H1 (cell line): ENCODE data around the gene PID1. TPM values are rescaled to one million over a fixed set of nuclear protein-coding genes. Genes with fewer than 3 reads are reported as not detected.

ENCODE experiments used
- CTCF ChIA-PET: fragments of 300-600 bp; sonication (Branson Sonifier 250); formaldehyde crosslinking; loops from one replicate; lab custom pipeline; 2021; ENCODE audit not compliant: partially characterized antibody; lab: Charles Lee
- POLR2A ChIA-PET: fragments of 300-600 bp; sonication (Branson Sonifier 250); formaldehyde crosslinking; loops from one replicate; lab custom pipeline; 2021; ENCODE audit warnings: inconsistent platforms; ENCODE audit not compliant: partially characterized antibody; lab: Charles Lee
- DNase-seq, 2 experiments: peaks; one replicate each; pipeline versions ENCODE4 v3.0.0 to v3.0.0-alpha.2; 2010 to 2022; ENCODE audit warnings: low spot score in 2 of 2, low read depth in 1 of 2, mixed read lengths in 1 of 2
- FAIRE-seq: peaks from 2 replicates; lab custom pipeline; 2011; peaks lifted over from hg19 to GRCh38; lab: Jason Lieb, UNC
- H2AFZ ChIP-seq: 2 replicates; pipeline ENCODE4 v1.8.1; 2012; ENCODE audit warnings: low read length, inconsistent platforms
- H2AK5ac ChIP-seq: 2 replicates; pipeline ENCODE4 v1.6.1; 2013; ENCODE audit warnings: low read depth, low read length
- H2BK120ac ChIP-seq: replicated peaks from 2 replicates; pipeline ENCODE3; 2013; ENCODE audit warnings: low read depth, low read length, inconsistent platforms
- H2BK12ac ChIP-seq: 2 replicates; pipeline ENCODE4 v1.6.1; 2013; ENCODE audit warnings: low read depth, low read length
- H2BK15ac ChIP-seq: 2 replicates; pipeline ENCODE4 v1.6.1; 2013; ENCODE audit warnings: low read length
- H2BK20ac ChIP-seq: 2 replicates; pipeline ENCODE4 v1.6.1; 2013; ENCODE audit warnings: low read length
- H2BK5ac ChIP-seq: 2 replicates; pipeline ENCODE4 v1.6.1; 2013; ENCODE audit warnings: low read depth, low read length
- H3K14ac ChIP-seq: 2 replicates; pipeline ENCODE4 v1.6.1; 2013; ENCODE audit warnings: inconsistent platforms; ENCODE audit not compliant: insufficient read length
- H3K18ac ChIP-seq: 2 replicates; pipeline ENCODE4 v1.6.1; 2013; ENCODE audit warnings: low read length; ENCODE audit errors: extremely low read depth
- H3K23ac ChIP-seq: 2 replicates; pipeline ENCODE4 v1.6.1; 2013; ENCODE audit warnings: inconsistent platforms; ENCODE audit not compliant: insufficient read length
- H3K23me2 ChIP-seq: 2 replicates; pipeline ENCODE4 v1.6.1; 2013; ENCODE audit warnings: low read depth, low read length
- H3K27ac ChIP-seq: 2 replicates; pipeline ENCODE4 v1.6.1; 2011; ENCODE audit warnings: low read depth, low read length, inconsistent platforms
- H3K27me3 ChIP-seq, 4 experiments: replicated peaks in 1 of 4; 1 replicate in 1 of 4; 2 replicates in 3 of 4; pipeline versions ENCODE4 v1.6.1 to v1.8.1; 2011 to 2013; ENCODE audit warnings: low read length in 3 of 4, mild to moderate bottlenecking in 3 of 4, inconsistent platforms in 2 of 4, mixed read lengths in 2 of 4, moderate library complexity in 1 of 4; ENCODE audit not compliant: control insufficient read depth in 3 of 4, insufficient read depth in 3 of 4; ENCODE audit errors: extremely low read depth in 1 of 4
- H3K36me3 ChIP-seq, 4 experiments: 2 replicates each; pipeline versions ENCODE4 v1.6.1 to v1.8.1; 2011 to 2013; ENCODE audit warnings: mild to moderate bottlenecking in 4 of 4, low read length in 3 of 4, moderate library complexity in 2 of 4, control low read depth in 1 of 4, inconsistent platforms in 1 of 4; ENCODE audit not compliant: insufficient read depth in 4 of 4, control insufficient read depth in 2 of 4
- H3K4ac ChIP-seq: replicated peaks from 2 replicates; pipeline ENCODE3; 2013; ENCODE audit warnings: low read length, low read depth, mixed read lengths, inconsistent platforms; ENCODE audit not compliant: insufficient read length
- H3K4me1 ChIP-seq, 4 experiments: replicated peaks in 1 of 4; 1 replicate in 1 of 4; 2 replicates in 3 of 4; pipeline versions ENCODE4 v1.6.1 to v1.8.1; 2011 to 2013; ENCODE audit warnings: low read length in 3 of 4, inconsistent platforms in 2 of 4, mixed read lengths in 1 of 4; ENCODE audit not compliant: insufficient read depth in 4 of 4, control insufficient read depth in 3 of 4
- H3K4me2 ChIP-seq, 2 experiments: 2 replicates each; pipeline versions ENCODE4 v1.6.1 to v1.8.1; 2011 to 2013; ENCODE audit warnings: low read depth in 2 of 2, low read length in 2 of 2, control low read depth in 1 of 2, inconsistent platforms in 1 of 2, mild to moderate bottlenecking in 1 of 2; ENCODE audit not compliant: insufficient read depth in 1 of 2
- H3K4me3 ChIP-seq, 4 experiments: fragments of 200-600, 300-600 bp in 1 of 4; sonication (generic), shearing (Covaris generic), sonication (Bioruptor Twin) in 1 of 4; 2 replicates each; pipeline versions ENCODE4 v1.5.1 to v1.8.1; 2011 to 2016; ENCODE audit warnings: low read length in 4 of 4, low read depth in 3 of 4, control low read depth in 2 of 4, inconsistent platforms in 2 of 4, mild to moderate bottlenecking in 2 of 4, mixed read lengths in 1 of 4, moderate library complexity in 1 of 4; ENCODE audit not compliant: insufficient read depth in 2 of 4; ENCODE audit errors: extremely low read depth in 1 of 4
- H3K56ac ChIP-seq: replicated peaks from 2 replicates; pipeline ENCODE3; 2013; ENCODE audit warnings: low read depth, mild to moderate bottlenecking, mixed read lengths, low read length, inconsistent platforms; ENCODE audit not compliant: insufficient read length
- H3K79me1 ChIP-seq: 2 replicates; pipeline ENCODE4 v1.6.1; 2013; ENCODE audit warnings: low read depth, low read length, control low read depth
- H3K79me2 ChIP-seq, 2 experiments: 2 replicates each; pipeline versions ENCODE4 v1.6.1 to v1.8.1; 2012 to 2013; ENCODE audit warnings: low read length in 2 of 2, mild to moderate bottlenecking in 2 of 2, inconsistent platforms in 1 of 2; ENCODE audit not compliant: insufficient read depth in 2 of 2, control insufficient read depth in 1 of 2
- H3K9ac ChIP-seq, 4 experiments: replicated peaks in 1 of 4; 1 replicate in 1 of 4; 2 replicates in 3 of 4; pipeline versions ENCODE4 v1.6.1 to v1.8.1; 2011 to 2013; ENCODE audit warnings: low read depth in 3 of 4, low read length in 3 of 4, control low read depth in 2 of 4, mild to moderate bottlenecking in 2 of 4, moderate library complexity in 2 of 4, inconsistent platforms in 1 of 4; ENCODE audit errors: extremely low read depth in 1 of 4
- H3K9me3 ChIP-seq, 2 experiments: 2 replicates each; pipeline versions ENCODE4 v1.6.1 to v1.8.1; 2012 to 2013; ENCODE audit warnings: mild to moderate bottlenecking in 2 of 2, moderate library complexity in 2 of 2, control low read depth in 1 of 2, inconsistent platforms in 1 of 2, low read depth in 1 of 2, low read length in 1 of 2, mixed read lengths in 1 of 2; ENCODE audit not compliant: insufficient read depth in 2 of 2
- H4K20me1 ChIP-seq, 2 experiments: replicated peaks in 1 of 2; 2 replicates each; pipeline versions ENCODE3 to v1.8.1; 2011 to 2013; ENCODE audit warnings: inconsistent platforms in 2 of 2, low read length in 2 of 2, mild to moderate bottlenecking in 1 of 2; ENCODE audit not compliant: insufficient read depth in 2 of 2, control insufficient read depth in 1 of 2
- H4K5ac ChIP-seq: 2 replicates; pipeline ENCODE4 v1.6.1; 2013; ENCODE audit warnings: low read length, low read depth, mixed read lengths, inconsistent platforms; ENCODE audit not compliant: insufficient read length
- H4K8ac ChIP-seq: 2 replicates; pipeline ENCODE4 v1.8.0; 2013; ENCODE audit warnings: mild to moderate bottlenecking, moderate library complexity, low read length, inconsistent platforms; ENCODE audit not compliant: insufficient read depth; ENCODE audit errors: extremely low read depth
- H4K91ac ChIP-seq: replicated peaks from 2 replicates; pipeline ENCODE3; 2013; ENCODE audit warnings: low read length, mixed read lengths, inconsistent platforms; ENCODE audit not compliant: insufficient read length
- BRCA1 ChIP-seq: IDR thresholded peaks from 2 replicates; pipeline ENCODE4 v1.6.1; 2012; ENCODE audit warnings: low read depth, low read length, improper control_type of control experiment
- CBX8 ChIP-seq: fragments of 300-800, 300-1000 bp; sonication (generic); IDR thresholded peaks from 2 replicates; pipeline ENCODE4 v1.7.1; 2016; ENCODE audit warnings: low read depth, low read length, borderline replicate concordance
- CTCF ChIP-seq, 3 experiments: IDR thresholded peaks; 1 replicate in 2 of 3; 2 replicates in 1 of 3; pipeline versions ENCODE4 v1.5.1 to v1.6.1; 2011; ENCODE audit warnings: low read length in 3 of 3, mild to moderate bottlenecking in 3 of 3, inconsistent platforms in 2 of 3, low read depth in 1 of 3, moderate library complexity in 1 of 3; ENCODE audit not compliant: insufficient read depth in 1 of 3; ENCODE audit errors: control extremely low read depth in 1 of 3
- JUN ChIP-seq: IDR thresholded peaks from 2 replicates; pipeline ENCODE4 v1.6.1; 2011; ENCODE audit warnings: low read depth, mild to moderate bottlenecking, improper control_type of control experiment, low read length
- JUND ChIP-seq: IDR thresholded peaks from 2 replicates; pipeline ENCODE4 v1.6.1; 2011; ENCODE audit warnings: mild to moderate bottlenecking, improper control_type of control experiment, low read length
- KDM5A ChIP-seq: fragments of 200-600 bp; IDR thresholded peaks from 2 replicates; pipeline ENCODE4 v1.7.1; 2012; ENCODE audit warnings: mild to moderate bottlenecking, low read length, inconsistent platforms, mixed read lengths
- NANOG ChIP-seq: IDR thresholded peaks from 2 replicates; pipeline ENCODE4 v1.6.1; 2011; ENCODE audit warnings: low read length, low read depth, mild to moderate bottlenecking, inconsistent platforms; ENCODE audit not compliant: insufficient read depth, poor library complexity, severe bottlenecking
- PHF8 ChIP-seq: fragments of 200-600 bp; sonication (generic); conservative IDR thresholded peaks from 2 replicates; pipeline ENCODE4 v1.7.1; 2012; ENCODE audit warnings: low read depth, mild to moderate bottlenecking, inconsistent platforms, low read length, moderate library complexity
- POU5F1 ChIP-seq: IDR thresholded peaks from 2 replicates; pipeline ENCODE4 v1.6.1; 2011; ENCODE audit warnings: low read depth, mild to moderate bottlenecking, low read length, moderate library complexity
- SIN3A ChIP-seq, 2 experiments: IDR thresholded peaks in 1 of 2; conservative IDR thresholded peaks in 1 of 2; 2 replicates each; pipeline ENCODE4 v1.6.1; 2011 to 2012; ENCODE audit warnings: low read length in 2 of 2, improper control_type of control experiment in 1 of 2, low read depth in 1 of 2, mild to moderate bottlenecking in 1 of 2
- SUZ12 ChIP-seq: fragments of 200-600 bp; sonication (generic); IDR thresholded peaks from 2 replicates; pipeline ENCODE4 v1.6.1; 2012; ENCODE audit warnings: mild to moderate bottlenecking, inconsistent platforms, low read length, moderate library complexity, mixed read lengths
- TAF7 ChIP-seq: optimal IDR thresholded peaks from 2 replicates; pipeline ENCODE3; 2011; ENCODE audit warnings: low read depth, mild to moderate bottlenecking, inconsistent platforms, low read length, moderate library complexity, borderline replicate concordance
- WGBS, 2 experiments: shearing (Covaris generic) in 1 of 2; methylation state at CpG; one replicate each; pipeline versions ENCODE4 v1.1.6 to v1.1.7; 2013 to 2015; ENCODE audit warnings: low lambda C conversion rate in 2 of 2, mixed read lengths in 2 of 2, inconsistent platforms in 1 of 2, low coverage in 1 of 2, missing lambda C conversion rate in 1 of 2; ENCODE audit not compliant: insufficient replicate concordance in 2 of 2, insufficient coverage in 1 of 2, insufficient read length in 1 of 2; ENCODE audit errors: extremely low coverage in 1 of 2, missing lambda C conversion rate in 1 of 2; 5-methylcytosine and 5-hydroxymethylcytosine counted together
- polyA plus RNA-seq, 7 experiments: library from polyadenylated mRNA; depleted of rRNA in 3 of 7; stranded (reverse) in 5 of 7; unstranded in 2 of 7; fragments of >200 nt in 5 of 7; fragments of 200-250 nt in 2 of 7; gene quantifications; 1 replicate in 5 of 7; 2 replicates in 1 of 7; 4 replicates in 1 of 7; pipeline versions ENCODE4 v1.2.1 to v1.2.3, GENCODE V29; 2011 to 2013; ENCODE audit warnings: missing spikeins in 2 of 7, mixed read lengths in 2 of 7
- total RNA-seq: library from RNA; stranded (reverse); fragmentation: NEBNext Ultra II Directional; extraction: Animal tissue kit (Norgen Biotek cat#: 25700); gene quantifications from 2 replicates; pipeline ENCODE4 v1.2.1, GENCODE V29; 2021

The PID1 gene
- total and polyA plus RNA-seq, 2 of the 8 experiments (the other 6 are each of a cell fraction or from before 2014, with no cell fraction given), result 1.5 to 3.3 TPM

GRCh38 chr2:229073935-229074334 is 197.2 kb downstream of the PID1 start:
- Histone ChIP-seq H3K4me2 (no peak overlapping the region), H2AFZ (no peak overlapping the region), H3K9ac (no peak overlapping the region), H3K27ac (no peak overlapping the region), H4K8ac (no peak overlapping the region), H3K14ac (no peak overlapping the region), H3K27me3 (peaks cover 0 to 1% (median 0%) of the 10 kb centered on the region in 4 experiments; a peak in 1 of 7 replicates), H3K4me3 (no peak overlapping the region), H4K91ac (no peak overlapping the region), H3K9me3 (no peaks in the 10 kb centered on the region), H3K4ac (no peak overlapping the region), H3K79me1 (no peaks in the 10 kb centered on the region), H3K4me1 (no peaks in the 10 kb centered on the region), H4K5ac (no peak overlapping the region), H3K18ac (no peak overlapping the region), H4K20me1 (no peaks in the 10 kb centered on the region), H3K23me2 (no peaks in the 10 kb centered on the region), H2BK120ac (no peak overlapping the region), H3K36me3 (no peaks in the 10 kb centered on the region), H2AK5ac (no peak overlapping the region), H3K79me2 (no peaks in the 10 kb centered on the region), H3K23ac (no peak overlapping the region), H2BK12ac (no peak overlapping the region), H3K56ac (no peak overlapping the region), H2BK5ac (no peak overlapping the region), H2BK20ac (no peak overlapping the region), H2BK15ac (no peak overlapping the region)
- DNase-seq, result no peak
- no peak for FAIRE-seq
- CTCF ChIA-PET, result no interaction called here
- POLR2A ChIA-PET, result no interaction called here
- 84% methylated on average over 2 of the region's 2 CpGs; no CpG with 5 or more reads in 1 of the 2 experiments for WGBS, 2 experiments
- TF ChIP-seq NANOG (no peak), POU5F1 (no peak), SUZ12 (no peak), PHF8 (no peak), TAF7 (no peak), JUN (no peak), SIN3A (conservative IDR thresholded peaks at IDR 0.05 in 1 of 2, IDR thresholded peaks at IDR 0.05 in 1 of 2; ENCODE audit: low read depth in 1 of 2, low read length in 2 of 2) (no peak), KDM5A (no peak), JUND (no peak), CTCF (IDR thresholded peaks at IDR 0.05; ENCODE audit: control extremely low read depth in 1 of 3, insufficient read depth in 1 of 3, low read depth in 1 of 3, low read length in 3 of 3) (no peak), CBX8 (no peak), BRCA1 (no peak)
